Endothelial cell of umbilical vein (primary cell): ENCODE measurements around the gene LHX3. TPM values are rescaled to one million over a fixed set of nuclear protein-coding genes. Genes with fewer than 3 reads are reported as not detected.

Source experiments
- BruUV-seq: library from RNA; stranded (reverse); fragments of 400-500 nt; replicated peaks from 2 replicates; lab custom pipeline; 2021; lab: Mats Ljungman, UMichigan
- CTCF ChIA-PET: fragments of 300-600, 350-600 bp; sonication (Branson Sonifier 250); formaldehyde crosslinking; loops from one replicate; lab custom pipeline; 2021; ENCODE audit warnings: antibody characterized with exemption, inconsistent platforms; lab: Charles Lee
- POLR2A ChIA-PET: fragments of 300-600, 350-600 bp; sonication (Branson Sonifier 250); formaldehyde crosslinking; loops from one replicate; lab custom pipeline; 2021; ENCODE audit warnings: antibody characterized with exemption, inconsistent platforms; lab: Charles Lee
- DNase-seq: peaks from one replicate; pipeline ENCODE4 v3.0.0-alpha.2; 2011; ENCODE audit warnings: low read depth, low spot score
- FAIRE-seq: peaks from 2 replicates; lab custom pipeline; 2011; peaks lifted over from hg19 to GRCh38; lab: Jason Lieb, UNC
- H2AFZ ChIP-seq: 2 replicates; pipeline ENCODE4 v1.6.0; 2012; ENCODE audit warnings: low read depth, low read length, control low read depth, inconsistent platforms
- H3K27ac ChIP-seq: 2 replicates; pipeline ENCODE4 v1.5.1; 2011; ENCODE audit warnings: low read depth, mild to moderate bottlenecking, control low read depth, low read length, moderate library complexity; ENCODE audit not compliant: insufficient read depth
- H3K27me3 ChIP-seq, 2 experiments: 2 replicates each; pipeline versions ENCODE4 v1.6.0 to v1.6.1; 2011; ENCODE audit warnings: low read length in 2 of 2, mixed read lengths in 1 of 2; ENCODE audit not compliant: control insufficient read depth in 2 of 2, insufficient read depth in 2 of 2
- H3K36me3 ChIP-seq, 2 experiments: 2 replicates in 1 of 2; 3 replicates in 1 of 2; pipeline ENCODE4 v1.5.1; 2011; ENCODE audit warnings: low read length in 2 of 2, mild to moderate bottlenecking in 1 of 2, moderate library complexity in 1 of 2; ENCODE audit not compliant: control insufficient read depth in 2 of 2, insufficient read depth in 2 of 2; ENCODE audit errors: extremely low read depth in 1 of 2
- H3K4me1 ChIP-seq: 3 replicates; pipeline ENCODE4 v1.5.1; 2011; ENCODE audit warnings: mild to moderate bottlenecking, low read length; ENCODE audit not compliant: control insufficient read depth, insufficient read depth; ENCODE audit errors: extremely low read depth
- H3K4me2 ChIP-seq: 2 replicates; pipeline ENCODE4 v1.6.1; 2011; ENCODE audit warnings: low read length, control low read depth, mixed read lengths; ENCODE audit not compliant: insufficient read depth
- H3K4me3 ChIP-seq, 3 experiments: fragments of 200-600 bp in 1 of 3; sonication (generic), shearing (Covaris generic) in 1 of 3; replicated peaks in 1 of 3; 2 replicates each; pipeline ENCODE4 v1.5.1; 2011 to 2016; ENCODE audit warnings: control low read depth in 3 of 3, low read length in 3 of 3, mild to moderate bottlenecking in 2 of 3, inconsistent platforms in 1 of 3, low read depth in 1 of 3, moderate library complexity in 1 of 3; ENCODE audit not compliant: insufficient read depth in 1 of 3
- H3K79me2 ChIP-seq: 2 replicates; pipeline ENCODE4 v1.6.0; 2012; ENCODE audit warnings: low read length, inconsistent platforms; ENCODE audit not compliant: control insufficient read depth, insufficient read depth
- H3K9ac ChIP-seq: replicated peaks from 2 replicates; pipeline ENCODE3; 2011; ENCODE audit warnings: low read length, control low read depth; ENCODE audit not compliant: insufficient read depth; ENCODE audit errors: extremely low read depth
- H3K9me1 ChIP-seq: replicated peaks from 3 replicates; pipeline ENCODE4 v1.6.0; 2011; ENCODE audit warnings: mild to moderate bottlenecking, low read length; ENCODE audit not compliant: control insufficient read depth, insufficient read depth; ENCODE audit errors: extremely low read depth
- H3K9me3 ChIP-seq: replicated peaks from 2 replicates; pipeline ENCODE4 v1.5.1; 2012; ENCODE audit warnings: low read length, inconsistent platforms; ENCODE audit not compliant: control insufficient read depth, insufficient read depth
- H4K20me1 ChIP-seq: replicated peaks from 2 replicates; pipeline ENCODE3; 2011; ENCODE audit warnings: mild to moderate bottlenecking, low read length; ENCODE audit not compliant: control insufficient read depth, insufficient read depth; ENCODE audit errors: extremely low read depth
- CTCF ChIP-seq, 2 donors: IDR thresholded peaks; 1 replicate in 1 of 2; 2 replicates in 1 of 2; pipeline ENCODE4 v1.5.1; 2011; ENCODE audit warnings: low read length in 2 of 2, mild to moderate bottlenecking in 2 of 2, moderate library complexity in 2 of 2, control low read depth in 1 of 2, inconsistent platforms in 1 of 2, low read depth in 1 of 2; ENCODE audit not compliant: insufficient read depth in 1 of 2; ENCODE audit errors: extremely low read depth in 1 of 2
- MYC ChIP-seq: IDR thresholded peaks from one replicate; pipeline ENCODE4 v1.6.1; 2011; ENCODE audit warnings: mild to moderate bottlenecking, low read depth, low read length
- POLR2A ChIP-seq: IDR thresholded peaks from 2 replicates; pipeline ENCODE4 v1.6.1; 2012; ENCODE audit warnings: low read depth, mild to moderate bottlenecking, control low read depth, low read length
- dilution Hi-C: fragments of 300-500 bp; cut with MboI; formaldehyde crosslinking; loops from one replicate; pipeline ENCODE4 v1.15.0; 2019; ENCODE audit warnings: low sequenced_read_pairs; ENCODE audit not compliant: extremely low pct_ligation_motif_present
- intact Hi-C: fragments of 100-400 bp; cut with micrococcal nuclease; formaldehyde crosslinking; loops from one replicate; pipeline ENCODE4 v1.10.0; 2022
- polyA plus RNA-seq, 4 experiments: library from polyadenylated mRNA; depleted of rRNA in 3 of 4; stranded (reverse) in 3 of 4; unstranded in 1 of 4; fragments of >200 nt; gene quantifications; 2 replicates each; pipeline versions ENCODE4 v1.2.1 to v1.2.3, GENCODE V29; 2011 to 2012; ENCODE audit warnings: missing spikeins in 1 of 4
- total RNA-seq: library from RNA; stranded (reverse); gene quantifications from 2 replicates; pipeline ENCODE4 v1.2.3, GENCODE V29; 2021

The LHX3 gene
- total and polyA plus RNA-seq, 2 donors (not counting 3 experiments of a cell fraction or from before 2014, with no cell fraction given), result not detected

- Histone ChIP-seq H3K4me3 (no peak overlapping the region), H3K4me1 (no peaks in the 10 kb centered on the region), H4K20me1 (no peaks in the 10 kb centered on the region), H3K9me3 (no peaks in the 10 kb centered on the region), H3K9me1 (no peaks in the 10 kb centered on the region), H3K27ac (no peak overlapping the region), H3K9ac (no peak overlapping the region), H3K79me2 (no peaks in the 10 kb centered on the region), H2AFZ (no peak overlapping the region), H3K27me3 (no peaks in the 10 kb centered on the region), H3K4me2 (no peak overlapping the region), H3K36me3 (no peaks in the 10 kb centered on the region)
- FAIRE-seq, result no peak
- CTCF ChIA-PET, result no interaction called here
- POLR2A ChIA-PET, result no interaction called here
- dilution Hi-C loops (no loop called here), intact Hi-C loops (no loop called here)
- DNase-seq, result no peak
- no TSS peak for BruUV-seq
- no peak for TF ChIP-seq CTCF (IDR thresholded peaks at IDR 0.05; ENCODE audit: extremely low read depth in 1 of 2, insufficient read depth in 1 of 2, low read depth in 1 of 2, low read length in 2 of 2)
- TF ChIP-seq MYC, result no peak
These were observed 7.5 kb upstream of the LHX3 start for GRCh38 chr9:136212345-136212950.

DNA sequence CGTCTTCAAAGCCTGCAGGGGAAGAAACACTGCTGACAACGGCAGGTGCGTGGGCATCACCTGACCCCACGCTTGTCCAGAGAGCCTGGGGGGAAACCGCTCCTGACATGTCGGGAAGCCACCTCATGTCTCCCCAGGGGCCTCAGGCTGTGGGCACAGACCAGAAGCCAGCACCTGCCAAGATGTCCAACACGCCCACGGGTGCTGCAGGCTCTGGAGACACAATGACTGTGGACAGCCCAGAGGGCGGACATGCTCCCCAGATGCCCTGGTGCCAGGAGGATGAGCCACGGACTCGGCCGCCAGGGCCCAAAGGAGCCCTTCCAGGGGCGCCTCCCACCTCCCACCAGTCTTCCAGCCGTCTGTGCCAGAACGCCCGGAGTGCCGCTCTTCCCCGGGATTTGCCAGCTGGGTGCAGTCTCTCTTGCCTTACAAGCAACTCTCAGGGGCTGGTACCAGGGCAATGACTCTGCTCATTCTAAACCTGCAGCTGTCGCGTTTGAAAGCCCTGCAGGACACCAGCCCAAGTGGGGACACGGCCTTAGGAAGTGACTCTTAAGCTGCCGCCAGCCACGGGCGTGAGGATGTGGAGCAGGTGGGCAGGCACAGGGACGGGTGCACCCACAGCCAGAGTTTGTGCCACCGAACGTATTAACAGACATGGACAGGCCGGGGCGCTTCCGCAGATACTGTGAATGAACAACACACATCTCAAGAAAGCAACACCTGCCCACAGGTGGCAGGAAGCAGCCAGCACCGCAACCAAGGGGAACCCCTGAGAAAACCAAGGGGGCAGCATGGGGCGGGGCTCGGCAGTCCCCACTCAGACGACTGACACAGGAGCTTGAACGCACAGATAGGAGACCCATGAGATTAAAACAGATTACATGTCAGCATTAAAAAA lies 6.8 kb upstream of the LHX3 start:
- H3K4me3 ChIP-seq, result no peak overlapping the region
- BruUV-seq, result no TSS peak
- no peaks in the 10 kb centered on the region for H3K9me3 ChIP-seq
- no peaks in the 10 kb centered on the region for H3K27me3 ChIP-seq
- H3K79me2 ChIP-seq, result no peaks in the 10 kb centered on the region
- H3K9me1 ChIP-seq, result no peaks in the 10 kb centered on the region
- H3K9ac ChIP-seq, result no peak overlapping the region
- no peaks in the 10 kb centered on the region for H3K4me1 ChIP-seq
- TF ChIP-seq POLR2A, result no peak
- dilution Hi-C loops, result no loop called here
- DNase-seq (no peak), FAIRE-seq (no peak)
- intact Hi-C loops, result no loop called here
- H3K36me3 ChIP-seq, result no peaks in the 10 kb centered on the region
- no peak overlapping the region for H3K27ac ChIP-seq
- H3K4me2 ChIP-seq, result no peak overlapping the region
- H4K20me1 ChIP-seq, result no peaks in the 10 kb centered on the region
- ChIA-PET CTCF (no interaction called here), POLR2A (no interaction called here)
- no peak overlapping the region for H2AFZ ChIP-seq
